Endothelial cell of umbilical vein (primary cell): ENCODE results near the gene SLIT1. TPM values are rescaled to one million over a fixed set of nuclear protein-coding genes. Genes with fewer than 3 reads are reported as not detected.

Source experiments
- BruUV-seq: library from RNA; stranded (reverse); fragments of 400-500 nt; replicated peaks from 2 replicates; lab custom pipeline; 2021; lab: Mats Ljungman, UMichigan
- CTCF ChIA-PET: fragments of 300-600, 350-600 bp; sonication (Branson Sonifier 250); formaldehyde crosslinking; loops from one replicate; lab custom pipeline; 2021; ENCODE audit warnings: antibody characterized with exemption, inconsistent platforms; lab: Charles Lee
- POLR2A ChIA-PET: fragments of 300-600, 350-600 bp; sonication (Branson Sonifier 250); formaldehyde crosslinking; loops from one replicate; lab custom pipeline; 2021; ENCODE audit warnings: antibody characterized with exemption, inconsistent platforms; lab: Charles Lee
- DNase-seq: peaks from one replicate; pipeline ENCODE4 v3.0.0-alpha.2; 2011; ENCODE audit warnings: low read depth, low spot score
- FAIRE-seq: peaks from 2 replicates; lab custom pipeline; 2011; peaks lifted over from hg19 to GRCh38; lab: Jason Lieb, UNC
- H2AFZ ChIP-seq: 2 replicates; pipeline ENCODE4 v1.6.0; 2012; ENCODE audit warnings: low read depth, low read length, control low read depth, inconsistent platforms
- H3K27ac ChIP-seq: 2 replicates; pipeline ENCODE4 v1.5.1; 2011; ENCODE audit warnings: low read depth, mild to moderate bottlenecking, control low read depth, low read length, moderate library complexity; ENCODE audit not compliant: insufficient read depth
- H3K27me3 ChIP-seq, 2 experiments: 2 replicates each; pipeline versions ENCODE4 v1.6.0 to v1.6.1; 2011; ENCODE audit warnings: low read length in 2 of 2, mixed read lengths in 1 of 2; ENCODE audit not compliant: control insufficient read depth in 2 of 2, insufficient read depth in 2 of 2
- H3K36me3 ChIP-seq, 2 experiments: 2 replicates in 1 of 2; 3 replicates in 1 of 2; pipeline ENCODE4 v1.5.1; 2011; ENCODE audit warnings: low read length in 2 of 2, mild to moderate bottlenecking in 1 of 2, moderate library complexity in 1 of 2; ENCODE audit not compliant: control insufficient read depth in 2 of 2, insufficient read depth in 2 of 2; ENCODE audit errors: extremely low read depth in 1 of 2
- H3K4me1 ChIP-seq: 3 replicates; pipeline ENCODE4 v1.5.1; 2011; ENCODE audit warnings: mild to moderate bottlenecking, low read length; ENCODE audit not compliant: control insufficient read depth, insufficient read depth; ENCODE audit errors: extremely low read depth
- H3K4me2 ChIP-seq: 2 replicates; pipeline ENCODE4 v1.6.1; 2011; ENCODE audit warnings: low read length, control low read depth, mixed read lengths; ENCODE audit not compliant: insufficient read depth
- H3K4me3 ChIP-seq, 3 experiments: fragments of 200-600 bp in 1 of 3; sonication (generic), shearing (Covaris generic) in 1 of 3; replicated peaks in 1 of 3; 2 replicates each; pipeline ENCODE4 v1.5.1; 2011 to 2016; ENCODE audit warnings: control low read depth in 3 of 3, low read length in 3 of 3, mild to moderate bottlenecking in 2 of 3, inconsistent platforms in 1 of 3, low read depth in 1 of 3, moderate library complexity in 1 of 3; ENCODE audit not compliant: insufficient read depth in 1 of 3
- H3K79me2 ChIP-seq: 2 replicates; pipeline ENCODE4 v1.6.0; 2012; ENCODE audit warnings: low read length, inconsistent platforms; ENCODE audit not compliant: control insufficient read depth, insufficient read depth
- H3K9ac ChIP-seq: replicated peaks from 2 replicates; pipeline ENCODE3; 2011; ENCODE audit warnings: low read length, control low read depth; ENCODE audit not compliant: insufficient read depth; ENCODE audit errors: extremely low read depth
- H3K9me1 ChIP-seq: replicated peaks from 3 replicates; pipeline ENCODE4 v1.6.0; 2011; ENCODE audit warnings: mild to moderate bottlenecking, low read length; ENCODE audit not compliant: control insufficient read depth, insufficient read depth; ENCODE audit errors: extremely low read depth
- H3K9me3 ChIP-seq: replicated peaks from 2 replicates; pipeline ENCODE4 v1.5.1; 2012; ENCODE audit warnings: low read length, inconsistent platforms; ENCODE audit not compliant: control insufficient read depth, insufficient read depth
- H4K20me1 ChIP-seq: replicated peaks from 2 replicates; pipeline ENCODE3; 2011; ENCODE audit warnings: mild to moderate bottlenecking, low read length; ENCODE audit not compliant: control insufficient read depth, insufficient read depth; ENCODE audit errors: extremely low read depth
- CTCF ChIP-seq, 2 donors: IDR thresholded peaks; 1 replicate in 1 of 2; 2 replicates in 1 of 2; pipeline ENCODE4 v1.5.1; 2011; ENCODE audit warnings: low read length in 2 of 2, mild to moderate bottlenecking in 2 of 2, moderate library complexity in 2 of 2, control low read depth in 1 of 2, inconsistent platforms in 1 of 2, low read depth in 1 of 2; ENCODE audit not compliant: insufficient read depth in 1 of 2; ENCODE audit errors: extremely low read depth in 1 of 2
- EZH2 ChIP-seq: IDR thresholded peaks from 2 replicates; pipeline ENCODE4 v1.6.1; 2012; ENCODE audit warnings: borderline replicate concordance, low read depth, mild to moderate bottlenecking, moderate library complexity, low read length, inconsistent platforms; ENCODE audit not compliant: severe bottlenecking
- FOS ChIP-seq: IDR thresholded peaks from 2 replicates; pipeline ENCODE4 v1.6.1; 2011; ENCODE audit warnings: mild to moderate bottlenecking, low read length, moderate library complexity, borderline replicate concordance; ENCODE audit not compliant: insufficient read depth
- GATA2 ChIP-seq: IDR thresholded peaks from 2 replicates; pipeline ENCODE4 v1.7.0; 2011; ENCODE audit warnings: low read depth, mild to moderate bottlenecking, moderate library complexity, mixed read lengths, low read length; ENCODE audit not compliant: insufficient read length, insufficient read depth
- JUN ChIP-seq: IDR thresholded peaks from 2 replicates; pipeline ENCODE4 v1.6.1; 2011; ENCODE audit warnings: borderline replicate concordance, low read depth; ENCODE audit not compliant: insufficient read length, insufficient read depth
- MAX ChIP-seq: IDR thresholded peaks from 2 replicates; pipeline ENCODE4 v1.6.1; 2011; ENCODE audit not compliant: insufficient read depth, insufficient read length
- MYC ChIP-seq: IDR thresholded peaks from one replicate; pipeline ENCODE4 v1.6.1; 2011; ENCODE audit warnings: mild to moderate bottlenecking, low read depth, low read length
- POLR2A ChIP-seq: IDR thresholded peaks from 2 replicates; pipeline ENCODE4 v1.6.1; 2012; ENCODE audit warnings: low read depth, mild to moderate bottlenecking, control low read depth, low read length
- POLR2AphosphoS5 ChIP-seq: IDR thresholded peaks from 2 replicates; pipeline ENCODE4 v1.6.1; 2012; ENCODE audit warnings: low read depth, mild to moderate bottlenecking, control low read depth, low read length, moderate library complexity; ENCODE audit not compliant: insufficient read depth
- dilution Hi-C: fragments of 300-500 bp; cut with MboI; formaldehyde crosslinking; loops from one replicate; pipeline ENCODE4 v1.15.0; 2019; ENCODE audit warnings: low sequenced_read_pairs; ENCODE audit not compliant: extremely low pct_ligation_motif_present
- intact Hi-C: fragments of 100-400 bp; cut with micrococcal nuclease; formaldehyde crosslinking; loops from one replicate; pipeline ENCODE4 v1.10.0; 2022
- polyA plus RNA-seq, 4 experiments: library from polyadenylated mRNA; depleted of rRNA in 3 of 4; stranded (reverse) in 3 of 4; unstranded in 1 of 4; fragments of >200 nt; gene quantifications; 2 replicates each; pipeline versions ENCODE4 v1.2.1 to v1.2.3, GENCODE V29; 2011 to 2012; ENCODE audit warnings: missing spikeins in 1 of 4
- total RNA-seq: library from RNA; stranded (reverse); gene quantifications from 2 replicates; pipeline ENCODE4 v1.2.3, GENCODE V29; 2021

Gene SLIT1
- total and polyA plus RNA-seq, 2 donors (not counting 3 experiments of a cell fraction or from before 2014, with no cell fraction given), result 0.04 to 0.20 TPM

GRCh38 chr10:97061423-97061822 is 124.3 kb downstream of the SLIT1 start:
- FAIRE-seq (no peak), DNase-seq (no peak)
- H3K36me3 ChIP-seq, result no peaks in the 10 kb centered on the region
- no peaks in the 10 kb centered on the region for H3K9me1 ChIP-seq
- peaks cover 0 to 1% of the 10 kb centered on the region in 2 experiments for H3K27me3 ChIP-seq
- H3K79me2 ChIP-seq, result no peaks in the 10 kb centered on the region
- dilution Hi-C loops, result no loop called here
- H3K4me3 ChIP-seq, result no peak overlapping the region
- intact Hi-C loops, result no loop called here
- no TSS peak for BruUV-seq
- H3K4me1 ChIP-seq, result no peaks in the 10 kb centered on the region
- no peaks in the 10 kb centered on the region for H3K9me3 ChIP-seq
- no peak for TF ChIP-seq EZH2
- no peak for TF ChIP-seq JUN
- TF ChIP-seq POLR2A, result no peak
- TF ChIP-seq CTCF (IDR thresholded peaks at IDR 0.05; ENCODE audit: extremely low read depth in 1 of 2, insufficient read depth in 1 of 2, low read depth in 1 of 2, low read length in 2 of 2), result no peak
- no peak for TF ChIP-seq MYC
- no peak for TF ChIP-seq MAX
- TF ChIP-seq GATA2, result no peak
- no peak for TF ChIP-seq FOS
- TF ChIP-seq POLR2AphosphoS5, result no peak
- CTCF ChIA-PET, result interaction anchor here (1.9 to 2.0 kb wide), 2 partner anchors 11 to 149 kb away, joined by 6 to 14 read pairs; no protein-coding TSS in a partner anchor
- POLR2A ChIA-PET, result no interaction called here
- H4K20me1 ChIP-seq, result no peaks in the 10 kb centered on the region
- no peak overlapping the region for H2AFZ ChIP-seq
- no peak overlapping the region for H3K9ac ChIP-seq
- H3K4me2 ChIP-seq, result no peak overlapping the region
- no peak overlapping the region for H3K27ac ChIP-seq
